Lower leg skin (tissue), 3 donors: ENCODE data around the gene FUBP1.

Experiments used
- POLR2A ChIP-seq, 2 donors: fragments of 450-650 bp; IDR thresholded peaks; one replicate each; pipeline ENCODE4 v1.6.1; 2016 to 2017; ENCODE audit warnings: antibody characterized with exemption in 2 of 2, mild to moderate bottlenecking in 1 of 2, moderate library complexity in 1 of 2
- TF ChIP-seq, protein P1 (sequence below), 3 donors: fragments of 450-650 bp; IDR thresholded peaks; one replicate each; pipeline ENCODE4 v1.5.1; 2016; ENCODE audit warnings: antibody characterized with exemption in 3 of 3, mild to moderate bottlenecking in 3 of 3, moderate library complexity in 2 of 3

- TF ChIP-seq, protein P1, sequence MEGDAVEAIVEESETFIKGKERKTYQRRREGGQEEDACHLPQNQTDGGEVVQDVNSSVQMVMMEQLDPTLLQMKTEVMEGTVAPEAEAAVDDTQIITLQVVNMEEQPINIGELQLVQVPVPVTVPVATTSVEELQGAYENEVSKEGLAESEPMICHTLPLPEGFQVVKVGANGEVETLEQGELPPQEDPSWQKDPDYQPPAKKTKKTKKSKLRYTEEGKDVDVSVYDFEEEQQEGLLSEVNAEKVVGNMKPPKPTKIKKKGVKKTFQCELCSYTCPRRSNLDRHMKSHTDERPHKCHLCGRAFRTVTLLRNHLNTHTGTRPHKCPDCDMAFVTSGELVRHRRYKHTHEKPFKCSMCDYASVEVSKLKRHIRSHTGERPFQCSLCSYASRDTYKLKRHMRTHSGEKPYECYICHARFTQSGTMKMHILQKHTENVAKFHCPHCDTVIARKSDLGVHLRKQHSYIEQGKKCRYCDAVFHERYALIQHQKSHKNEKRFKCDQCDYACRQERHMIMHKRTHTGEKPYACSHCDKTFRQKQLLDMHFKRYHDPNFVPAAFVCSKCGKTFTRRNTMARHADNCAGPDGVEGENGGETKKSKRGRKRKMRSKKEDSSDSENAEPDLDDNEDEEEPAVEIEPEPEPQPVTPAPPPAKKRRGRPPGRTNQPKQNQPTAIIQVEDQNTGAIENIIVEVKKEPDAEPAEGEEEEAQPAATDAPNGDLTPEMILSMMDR (IDR thresholded peaks at IDR 0.05), result no peak
- TF ChIP-seq POLR2A (IDR thresholded peaks at IDR 0.05), result no peak
Measured at GRCh38 chr1:77951328-77951727, 27.5 kb downstream of the FUBP1 start.
